IPS-20b (cell line): ENCODE results near the gene PTPRN2.

Experiments used
- H3K27ac ChIP-seq: one replicate; pipeline ENCODE4 v1.5.1; 2013; ENCODE audit warnings: low read length
- H3K27me3 ChIP-seq: 2 replicates; pipeline ENCODE4 v1.6.1; 2013; ENCODE audit warnings: mild to moderate bottlenecking, low read length, inconsistent platforms; ENCODE audit not compliant: insufficient read depth
- H3K36me3 ChIP-seq: 2 replicates; pipeline ENCODE4 v1.6.1; 2013; ENCODE audit warnings: low read depth, mild to moderate bottlenecking, inconsistent platforms, low read length, moderate library complexity; ENCODE audit not compliant: insufficient read depth
- H3K4me1 ChIP-seq: 2 replicates; pipeline ENCODE4 v1.6.1; 2013; ENCODE audit warnings: mild to moderate bottlenecking, control low read depth, inconsistent platforms, low read length, moderate library complexity; ENCODE audit not compliant: insufficient read depth
- H3K4me3 ChIP-seq: 2 replicates; pipeline ENCODE4 v1.5.1; 2013; ENCODE audit warnings: mild to moderate bottlenecking, low read length, inconsistent platforms
- H3K9ac ChIP-seq: 2 replicates; pipeline ENCODE4 v1.6.1; 2013; ENCODE audit warnings: low read depth, mild to moderate bottlenecking, inconsistent platforms, low read length, moderate library complexity
- H3K9me3 ChIP-seq: 2 replicates; pipeline ENCODE4 v1.6.1; 2013; ENCODE audit warnings: mild to moderate bottlenecking, low read depth, low read length, inconsistent platforms; ENCODE audit not compliant: insufficient read depth

The PTPRN2 gene

GRCh38 chr7:158570449-158571170 lies 17.0 kb downstream of the PTPRN2 start:
- H3K27me3 ChIP-seq: peaks cover 11% of the 10 kb centered on the region; the same call in 1 of the 2 replicates
- no peak overlapping the region for H3K4me3 ChIP-seq
- H3K36me3 ChIP-seq: no peaks in the 10 kb centered on the region
- H3K4me1 ChIP-seq: peaks cover 3% of the 10 kb centered on the region; the same call in 1 of the 2 replicates
- no peak overlapping the region for H3K9ac ChIP-seq
- no peak overlapping the region for H3K27ac ChIP-seq
- no peaks in the 10 kb centered on the region for H3K9me3 ChIP-seq

- no peak overlapping the region for H3K9ac ChIP-seq
- H3K4me3 ChIP-seq: no peak overlapping the region
- peaks cover 11% of the 10 kb centered on the region; the same call in 1 of the 2 replicates for H3K27me3 ChIP-seq
- peaks cover 3% of the 10 kb centered on the region; the same call in 1 of the 2 replicates for H3K4me1 ChIP-seq
- no peak overlapping the region for H3K27ac ChIP-seq
- H3K36me3 ChIP-seq: no peaks in the 10 kb centered on the region
- H3K9me3 ChIP-seq: no peaks in the 10 kb centered on the region
Measured at GRCh38 chr7:158569858-158570323, 17.7 kb downstream of the PTPRN2 start.

GRCh38 chr7:158568974-158569857 lies 18.4 kb downstream of the PTPRN2 start:
- Histone ChIP-seq H3K27me3 (peaks cover 11% of the 10 kb centered on the region; the same call in 1 of the 2 replicates), H3K4me1 (peaks cover 3% of the 10 kb centered on the region; the same call in 1 of the 2 replicates), H3K9me3 (no peaks in the 10 kb centered on the region), H3K27ac (no peak overlapping the region), H3K9ac (no peak overlapping the region), H3K4me3 (no peak overlapping the region), H3K36me3 (no peaks in the 10 kb centered on the region)

- Histone ChIP-seq H3K9ac (no peak overlapping the region), H3K4me3 (no peak overlapping the region), H3K27ac (no peak overlapping the region)
Measured at GRCh38 chr7:158567153-158567603, 20.4 kb downstream of the PTPRN2 start.

GRCh38 chr7:158564663-158565035 lies 23.0 kb downstream of the PTPRN2 start:
- no peak overlapping the region for H3K4me3 ChIP-seq
- no peak overlapping the region for H3K9ac ChIP-seq
- H3K4me1 ChIP-seq: peaks cover 5% of the 10 kb centered on the region; the same call in 1 of the 2 replicates
- H3K27ac ChIP-seq: no peak overlapping the region
- H3K9me3 ChIP-seq: no peaks in the 10 kb centered on the region
- no peaks in the 10 kb centered on the region for H3K36me3 ChIP-seq
- H3K27me3 ChIP-seq: no peaks in the 10 kb centered on the region; the same call in 1 of the 2 replicates

More at GRCh38 chr7:158567153-158567603, 20.4 kb downstream of the PTPRN2 start:
- no peaks in the 10 kb centered on the region for H3K36me3 ChIP-seq
- peaks cover 4% of the 10 kb centered on the region; the same call in 1 of the 2 replicates for H3K4me1 ChIP-seq
- no peaks in the 10 kb centered on the region for H3K9me3 ChIP-seq
- H3K27me3 ChIP-seq: peaks cover 11% of the 10 kb centered on the region; the same call in 1 of the 2 replicates

- H3K27ac ChIP-seq: no peak overlapping the region
- peaks cover 5% of the 10 kb centered on the region; the same call in 1 of the 2 replicates for H3K4me1 ChIP-seq
- no peaks in the 10 kb centered on the region; the same call in 1 of the 2 replicates for H3K27me3 ChIP-seq
- H3K9me3 ChIP-seq: no peaks in the 10 kb centered on the region
- H3K9ac ChIP-seq: no peak overlapping the region
- H3K4me3 ChIP-seq: no peak overlapping the region
- H3K36me3 ChIP-seq: no peaks in the 10 kb centered on the region
Measured at GRCh38 chr7:158563911-158564662, 23.5 kb downstream of the PTPRN2 start.

GRCh38 chr7:158563051-158563450 lies 24.6 kb downstream of the PTPRN2 start:
- no peaks in the 10 kb centered on the region for H3K27me3 ChIP-seq

GRCh38 chr7:158562517-158562916 lies 25.1 kb downstream of the PTPRN2 start:
- H3K27me3 ChIP-seq: no peaks in the 10 kb centered on the region
- H3K9ac ChIP-seq: no peak overlapping the region

More at GRCh38 chr7:158563051-158563450, 24.6 kb downstream of the PTPRN2 start:
- Histone ChIP-seq H3K9me3 (no peaks in the 10 kb centered on the region; the same call in 1 of the 2 replicates), H3K9ac (no peak overlapping the region), H3K4me1 (peaks cover 5% of the 10 kb centered on the region; the same call in 1 of the 2 replicates), H3K36me3 (no peaks in the 10 kb centered on the region), H3K4me3 (no peak overlapping the region), H3K27ac (no peak overlapping the region)

GRCh38 chr7:158561659-158562058 lies 26.0 kb downstream of the PTPRN2 start:
- Histone ChIP-seq H3K27ac (no peak overlapping the region), H3K4me1 (peaks cover 5% of the 10 kb centered on the region; the same call in 1 of the 2 replicates), H3K9ac (no peak overlapping the region), H3K36me3 (no peaks in the 10 kb centered on the region), H3K9me3 (no peaks in the 10 kb centered on the region; the same call in 1 of the 2 replicates), H3K4me3 (no peak overlapping the region), H3K27me3 (no peaks in the 10 kb centered on the region)

More at GRCh38 chr7:158562517-158562916, 25.1 kb downstream of the PTPRN2 start:
- no peak overlapping the region for H3K4me3 ChIP-seq
- no peaks in the 10 kb centered on the region for H3K36me3 ChIP-seq
- H3K4me1 ChIP-seq: peaks cover 5% of the 10 kb centered on the region; the same call in 1 of the 2 replicates
- H3K27ac ChIP-seq: no peak overlapping the region
- H3K9me3 ChIP-seq: no peaks in the 10 kb centered on the region; the same call in 1 of the 2 replicates

GRCh38 chr7:158560386-158560785 lies 27.2 kb downstream of the PTPRN2 start:
- H3K9ac ChIP-seq: no peak overlapping the region
- H3K9me3 ChIP-seq: no peaks in the 10 kb centered on the region; the same call in 1 of the 2 replicates
- no peaks in the 10 kb centered on the region for H3K27me3 ChIP-seq
- H3K4me3 ChIP-seq: no peak overlapping the region
- no peak overlapping the region for H3K27ac ChIP-seq
- no peaks in the 10 kb centered on the region for H3K36me3 ChIP-seq
- 0 out of 2 replicates have a peak, but pooled peaks cover 2% of the 10 kb centered on the region for H3K4me1 ChIP-seq
